ENCODE measurements around the gene SPTLC3.
"Not testable (repeated sequence)": the region's sequence is repeated elsewhere in the genome, so short reads cannot be mapped to it uniquely, and the experiment has no call there.

SPTLC3 gene

DNA sequence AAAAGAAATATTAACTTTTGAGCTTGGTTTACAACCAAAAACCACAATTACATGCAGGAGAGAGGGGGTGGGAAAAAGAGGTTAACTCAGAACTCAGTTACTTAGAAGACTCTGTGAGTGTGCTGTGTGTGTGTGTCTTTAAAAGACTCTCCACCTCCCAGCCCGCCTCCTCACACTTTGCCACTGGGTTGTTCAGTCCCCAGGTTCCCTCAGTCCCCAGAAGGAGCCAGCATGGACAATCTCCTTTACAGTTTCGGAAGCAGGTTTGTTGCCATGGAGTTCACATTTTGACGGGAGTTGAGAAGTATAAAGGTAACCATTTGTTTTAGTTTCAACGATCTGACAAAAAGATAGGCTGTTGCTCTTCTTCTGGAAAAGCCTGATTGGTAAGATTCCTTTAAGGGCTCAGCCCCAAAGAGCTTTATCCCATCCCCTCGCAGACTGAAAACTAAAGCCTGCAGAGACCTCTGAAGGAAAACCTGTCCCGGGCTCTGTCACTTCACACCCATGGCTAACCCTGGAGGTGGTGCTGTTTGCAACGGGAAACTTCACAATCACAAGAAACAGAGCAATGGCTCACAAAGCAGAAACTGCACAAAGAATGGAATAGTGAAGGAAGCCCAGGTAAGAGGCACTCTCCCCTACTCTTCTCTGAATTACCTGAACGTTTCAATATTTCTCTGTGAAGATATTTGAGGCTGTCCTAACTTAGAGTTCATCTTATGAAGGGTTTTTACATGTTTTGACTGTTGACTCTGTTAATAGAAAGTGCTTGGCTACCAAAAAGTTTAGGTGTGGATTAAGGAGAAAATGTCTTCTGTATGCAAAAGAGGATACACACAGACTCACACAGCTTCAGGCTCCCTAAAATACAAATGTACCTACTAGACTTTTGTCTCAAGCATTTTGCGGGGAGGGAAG lies at the start of gene SPTLC3:
Gene SPTLC3 (plus strand): TSS at position 212 of the 921 bp plus-strand sequence. CDS start 296 bp downstream, at position 508.
- peak; percentile 14 for DNase-seq

DNA sequence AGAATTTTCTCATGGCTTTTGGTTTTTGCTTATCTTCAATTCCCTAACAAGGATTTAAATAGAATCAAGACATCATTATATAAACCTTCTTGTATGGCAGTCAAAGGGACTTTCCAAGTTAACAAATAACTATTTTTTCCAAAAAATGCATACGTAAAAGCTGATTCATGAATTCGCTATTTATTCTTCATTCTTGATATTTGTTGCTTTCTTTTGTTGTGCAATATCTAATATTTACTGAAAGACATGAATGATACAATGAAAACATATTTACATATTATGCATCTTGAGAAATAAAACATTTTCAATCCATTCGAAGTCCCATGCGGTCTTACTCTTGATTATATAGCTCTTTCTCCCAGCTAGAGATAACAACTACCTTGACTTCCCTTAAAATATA lies 47.0 kb upstream of the SPTLC3 start:
- DNase-seq: no peak

DNA sequence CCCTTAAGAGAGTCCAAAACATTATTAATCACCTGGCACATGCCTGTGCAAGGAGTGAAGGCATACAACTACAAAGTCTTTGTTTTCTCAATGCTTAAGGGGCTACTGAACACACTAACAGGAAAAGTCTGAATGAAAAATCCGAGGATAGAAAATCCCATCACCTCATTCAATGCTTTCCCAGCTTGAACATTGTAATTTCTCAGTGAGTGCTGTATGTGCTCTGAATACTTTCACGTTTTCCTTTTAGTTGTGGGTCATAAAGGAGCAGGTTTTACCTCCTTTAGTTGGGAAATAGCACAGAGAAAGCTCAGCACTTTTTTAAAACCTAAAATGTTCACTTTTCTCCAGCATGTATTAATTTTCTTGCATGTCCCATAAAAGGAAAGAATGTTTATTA lies 45.9 kb upstream of the SPTLC3 start:
- DNase-seq: no peak

DNA sequence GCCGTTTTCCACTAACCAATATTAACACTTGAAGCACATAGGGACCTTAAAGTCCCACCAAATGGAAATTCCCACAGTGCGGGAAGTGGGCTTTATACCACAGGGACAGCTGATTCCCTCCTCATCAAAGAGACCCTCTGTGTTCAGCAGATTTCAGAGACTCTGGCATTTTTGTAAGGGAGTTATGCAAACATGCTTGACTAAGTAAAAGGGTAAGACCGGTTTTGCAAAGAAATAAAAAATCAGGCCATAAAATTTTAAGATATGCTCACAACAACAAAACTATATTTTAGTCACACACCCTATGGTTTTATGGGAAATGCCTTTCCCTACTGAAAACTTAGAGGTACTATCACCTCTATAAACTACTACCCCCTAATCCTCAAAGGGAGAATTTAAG lies 45.4 kb upstream of the SPTLC3 start:
- DNase-seq: no peak

DNA sequence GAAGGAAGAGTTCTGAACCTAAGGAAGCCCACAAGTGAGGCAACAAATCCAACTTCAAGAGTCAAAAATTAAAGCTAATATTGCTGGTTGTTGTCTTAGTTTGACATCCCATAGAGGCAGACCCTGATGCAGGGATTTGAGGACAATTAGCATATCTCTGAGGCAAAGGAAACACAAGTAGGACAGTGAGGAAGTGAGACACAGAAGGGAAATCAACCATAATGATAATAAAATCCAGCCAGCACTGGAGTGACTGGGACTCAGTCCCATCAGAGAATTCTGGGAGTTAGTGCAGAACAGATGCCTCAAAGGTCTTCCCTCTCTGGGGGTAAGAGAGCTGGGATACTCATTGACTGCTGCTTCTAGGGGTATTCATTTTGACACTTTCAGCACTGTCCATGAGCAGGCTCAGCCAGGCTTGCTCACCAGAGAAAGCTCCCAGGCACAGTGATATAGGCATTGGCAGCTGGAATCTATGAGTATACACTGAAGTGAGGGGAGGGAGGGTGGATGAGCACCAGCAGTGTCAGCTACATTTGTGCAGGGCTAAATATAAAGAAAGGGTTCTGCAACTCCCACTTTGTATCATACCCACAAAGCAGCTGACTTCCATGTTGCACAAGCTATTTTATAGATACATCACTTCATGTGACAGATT lies 43.4 kb upstream of the SPTLC3 start:
- no peak for DNase-seq

DNA sequence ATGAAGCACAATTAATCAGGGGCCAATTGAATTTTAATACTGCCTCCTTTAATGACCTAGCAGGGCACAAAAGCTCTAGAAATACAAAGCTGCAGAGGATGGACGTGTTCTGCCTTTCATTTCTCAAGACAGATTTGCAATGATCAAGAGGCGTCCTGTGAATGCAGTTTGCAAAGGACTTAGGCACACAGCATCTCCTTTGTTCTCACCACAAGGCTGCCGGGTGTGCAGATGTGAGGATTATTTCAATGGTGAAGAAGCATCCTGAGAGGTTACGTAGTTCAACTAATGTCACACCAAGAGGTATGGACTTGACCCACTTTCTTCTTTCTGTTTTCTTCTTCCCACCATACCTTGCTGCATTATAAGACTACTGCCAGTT lies 42.9 kb upstream of the SPTLC3 start:
- peak; percentile 4 for DNase-seq

DNA sequence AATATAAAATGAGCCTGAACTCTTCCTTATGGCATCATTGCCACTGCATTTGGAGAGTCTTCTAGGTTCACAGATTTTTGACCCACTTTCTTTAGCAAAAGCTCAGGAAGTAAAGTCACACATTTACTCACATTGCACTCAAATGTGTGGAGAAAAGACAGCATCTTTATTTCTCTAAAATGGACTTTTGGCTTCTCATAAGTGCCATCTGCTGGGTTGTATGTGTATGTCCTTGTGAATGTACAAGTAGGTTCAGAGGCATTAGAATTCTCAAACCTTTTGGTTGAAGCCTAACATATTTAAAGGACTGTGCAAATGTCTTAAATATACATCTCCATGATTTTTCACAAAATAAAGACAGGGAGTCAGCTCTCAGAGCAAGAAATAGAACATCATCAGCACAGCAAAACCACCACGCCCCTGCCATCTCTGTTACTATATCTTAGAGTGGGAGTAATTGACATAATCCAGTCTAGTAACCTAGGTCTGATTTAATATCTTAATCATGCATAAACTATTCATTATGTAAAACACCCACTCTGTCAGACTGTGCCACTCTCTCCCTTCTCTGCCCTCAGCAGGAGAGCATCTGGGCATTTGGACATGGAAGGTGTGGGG lies 42.2 kb upstream of the SPTLC3 start:
- DNase-seq: peak; percentile 37

DNA sequence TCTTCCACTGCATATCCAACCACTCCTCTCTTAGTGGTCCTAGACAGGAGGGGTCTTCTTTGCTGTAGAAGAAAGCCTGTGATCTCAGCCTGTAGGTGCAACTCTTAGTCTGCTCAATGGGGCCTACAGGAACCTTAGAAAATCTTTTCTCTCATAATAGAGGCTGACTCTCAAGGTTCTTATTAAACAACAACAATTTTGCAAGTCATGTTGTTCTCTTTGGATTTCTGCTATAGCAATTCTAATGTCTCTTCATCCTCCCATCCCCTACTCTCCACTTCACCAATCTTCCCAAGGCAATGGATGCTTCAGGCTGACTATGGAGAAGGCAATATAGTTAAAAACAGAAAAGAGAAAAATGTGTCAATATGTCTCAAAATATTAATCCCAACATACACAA lies 40.8 kb upstream of the SPTLC3 start:
- DNase-seq: no peak

DNA sequence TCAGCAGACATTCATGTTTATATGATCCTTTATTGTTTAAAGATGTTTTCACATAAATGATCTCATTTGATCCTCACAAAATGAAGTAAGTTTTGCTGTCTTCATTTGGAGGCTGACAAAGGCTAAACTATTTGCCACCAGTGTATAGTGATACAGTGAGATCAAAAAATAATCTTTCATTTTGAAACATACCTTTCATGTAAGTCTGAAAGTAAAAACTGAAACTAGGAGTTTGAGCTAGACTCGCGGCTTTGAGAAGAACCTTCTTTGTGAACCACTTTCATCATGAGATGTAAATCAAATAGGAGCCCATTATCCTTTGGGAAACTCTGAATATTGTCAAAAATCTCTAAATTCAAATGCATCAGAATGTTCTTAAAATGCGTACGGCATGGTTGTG lies 40.3 kb upstream of the SPTLC3 start:
- DNase-seq: no peak

DNA sequence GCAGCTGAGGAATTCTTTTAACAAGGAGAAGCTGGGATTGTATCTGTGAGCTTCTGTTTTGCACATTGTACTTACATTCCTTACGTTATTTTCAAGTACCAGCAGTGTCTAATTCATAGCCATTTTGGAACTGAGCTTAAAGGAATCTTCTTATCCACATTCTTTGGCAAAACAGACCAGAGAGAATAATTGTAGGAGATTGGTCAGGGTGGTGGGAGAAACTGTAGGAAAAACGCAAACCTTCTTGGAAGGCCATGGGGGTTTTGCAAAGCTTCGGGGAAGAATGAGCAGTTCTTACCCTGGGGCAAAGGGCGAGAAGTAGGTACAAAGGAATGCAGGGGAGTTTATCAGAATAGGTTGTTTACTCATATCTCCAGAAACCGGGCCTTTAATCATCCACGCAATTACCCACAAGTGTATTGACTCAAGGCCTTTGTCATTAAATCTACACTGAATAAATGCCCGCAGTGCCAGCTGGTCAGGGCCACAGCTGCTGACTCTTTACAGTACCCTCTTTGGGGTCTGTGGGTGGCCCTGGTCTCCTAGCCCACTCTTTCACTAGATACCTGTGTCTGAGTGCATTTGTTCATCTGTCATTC lies 39.6 kb upstream of the SPTLC3 start:
- no peak for DNase-seq

DNA sequence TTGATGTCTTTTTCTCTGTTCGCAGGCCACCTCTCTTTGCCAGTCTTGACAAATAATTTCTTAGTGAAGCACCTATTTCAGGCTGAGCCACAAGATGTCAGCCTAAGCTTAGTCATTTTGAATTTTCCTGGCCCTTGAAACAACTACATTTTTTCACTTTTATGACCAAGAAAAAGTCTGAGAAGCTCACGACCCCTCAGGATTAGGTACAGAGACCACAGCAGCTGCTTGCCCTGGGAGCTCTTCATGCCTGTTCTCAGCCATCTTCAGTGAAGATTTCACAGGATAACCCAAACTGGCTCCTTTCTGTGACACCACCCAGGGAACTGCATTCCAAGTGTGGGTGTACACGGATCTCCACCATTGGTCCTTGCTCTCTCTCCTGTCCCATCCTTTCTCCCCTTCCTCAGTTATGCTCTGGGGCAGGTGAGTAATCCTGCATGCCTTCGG lies 38.4 kb upstream of the SPTLC3 start:
- DNase-seq: peak; percentile 21

DNA sequence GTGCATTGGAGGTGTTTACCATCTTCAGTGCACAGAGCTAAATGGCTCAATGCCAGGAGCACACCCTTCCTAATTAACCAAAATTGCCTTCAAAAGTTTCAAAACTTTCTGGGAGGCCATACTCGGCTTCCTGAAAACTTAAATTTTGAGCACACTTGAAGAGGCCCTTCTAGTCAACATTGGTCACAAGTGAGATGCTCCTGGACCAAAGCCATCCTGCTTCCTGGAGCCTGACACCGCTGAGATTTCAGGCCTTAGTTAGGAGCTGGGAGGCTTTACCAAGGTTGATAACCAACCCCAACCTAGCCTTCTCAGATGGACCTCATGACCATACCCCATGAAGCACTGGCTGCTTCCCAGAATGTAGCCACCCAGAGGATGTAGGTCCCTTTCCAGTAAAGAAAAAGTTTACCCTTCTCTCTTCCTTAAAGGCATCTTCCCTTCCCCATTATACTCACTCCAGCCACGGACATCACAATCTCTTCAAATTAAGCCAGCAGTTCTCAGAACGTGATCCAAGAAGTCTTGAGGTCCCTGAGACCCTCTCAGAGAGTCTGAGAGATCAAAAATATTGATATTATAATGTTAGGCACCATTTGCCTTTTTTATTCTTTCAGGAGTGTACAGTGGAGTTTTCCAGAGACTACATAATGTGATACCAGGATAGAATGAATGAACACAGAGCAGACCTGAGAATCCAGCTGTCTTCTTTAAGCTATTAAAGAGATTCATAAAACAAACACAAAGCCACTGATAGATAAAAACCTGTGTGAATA lies 32.8 kb upstream of the SPTLC3 start:
- no peak for DNase-seq

DNA sequence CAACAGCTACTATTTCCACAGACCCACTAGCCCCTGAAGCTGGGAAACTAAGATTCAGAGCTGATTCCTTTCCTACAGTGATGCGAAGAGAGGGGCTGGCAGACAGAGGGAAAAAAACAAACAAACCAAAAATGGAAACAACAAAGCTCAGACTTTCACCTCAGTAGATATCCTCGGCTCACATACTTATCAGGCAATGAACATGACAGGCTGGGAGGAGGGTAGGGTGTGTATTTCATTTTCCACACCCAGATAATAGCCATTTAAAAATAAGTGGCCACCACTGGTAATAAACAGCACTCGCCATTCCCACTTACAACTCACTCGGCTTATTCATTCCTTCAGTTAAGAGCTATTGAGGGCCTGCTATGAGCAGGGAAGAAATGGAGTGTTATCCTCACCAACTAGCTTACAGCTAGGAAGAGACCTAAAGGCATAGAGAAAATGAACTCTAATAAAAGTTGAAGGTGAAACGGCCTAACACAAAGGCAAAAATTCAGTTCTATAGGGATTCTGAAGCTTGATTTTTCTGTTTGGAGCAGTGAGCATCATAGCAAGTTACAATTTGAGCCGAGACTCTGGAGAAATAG lies 32.0 kb upstream of the SPTLC3 start:
- no peak for DNase-seq

DNA sequence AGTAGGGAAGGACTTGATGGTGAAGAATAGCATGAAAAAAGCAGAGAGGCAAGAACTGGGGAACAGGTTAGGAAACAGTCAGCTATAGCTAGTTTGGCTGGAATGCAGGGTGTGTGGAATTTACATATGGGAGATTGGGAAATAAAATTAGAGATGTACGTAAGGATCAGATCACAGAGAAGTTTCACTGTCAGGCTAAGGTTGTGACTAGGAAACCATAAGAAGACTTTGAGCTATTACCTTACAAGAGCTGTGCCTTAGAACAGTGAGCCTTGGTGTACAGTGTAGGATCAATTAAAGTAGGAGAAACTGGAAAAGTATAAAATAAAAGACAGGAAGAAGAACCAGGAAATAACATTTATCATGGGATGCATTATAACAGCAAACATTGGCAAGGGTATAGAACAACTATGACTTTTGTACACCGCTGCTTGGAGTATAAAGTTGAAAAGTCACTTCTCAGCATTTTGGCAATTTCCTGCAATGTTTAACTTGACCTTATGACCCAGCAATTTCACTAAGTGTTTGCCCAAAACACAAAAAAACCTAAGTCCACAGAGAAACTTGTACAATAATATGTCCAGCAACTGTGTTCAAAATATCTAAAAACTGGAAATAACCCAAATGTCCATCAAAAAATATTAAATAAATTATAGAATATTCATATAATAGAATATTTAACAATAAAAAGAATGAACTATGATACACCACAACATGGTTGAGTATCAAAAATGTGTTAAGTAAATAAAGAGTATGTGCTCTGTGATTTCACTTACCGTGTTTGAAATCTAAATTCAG lies 31.2 kb upstream of the SPTLC3 start:
- DNase-seq: no peak

DNA sequence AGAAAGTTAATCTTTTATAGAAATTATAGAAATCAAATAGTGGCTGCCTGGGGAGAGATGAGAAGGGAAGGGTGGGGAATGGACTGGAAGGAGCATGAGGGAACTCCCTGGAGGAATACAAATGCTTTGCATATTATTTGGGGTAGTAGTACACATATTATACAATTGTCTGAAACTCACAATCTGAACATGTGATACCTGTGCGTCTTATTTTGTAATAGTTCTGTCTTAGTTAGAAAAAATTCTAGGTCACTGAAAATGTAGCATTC lies 30.7 kb upstream of the SPTLC3 start:
- DNase-seq: no peak

DNA sequence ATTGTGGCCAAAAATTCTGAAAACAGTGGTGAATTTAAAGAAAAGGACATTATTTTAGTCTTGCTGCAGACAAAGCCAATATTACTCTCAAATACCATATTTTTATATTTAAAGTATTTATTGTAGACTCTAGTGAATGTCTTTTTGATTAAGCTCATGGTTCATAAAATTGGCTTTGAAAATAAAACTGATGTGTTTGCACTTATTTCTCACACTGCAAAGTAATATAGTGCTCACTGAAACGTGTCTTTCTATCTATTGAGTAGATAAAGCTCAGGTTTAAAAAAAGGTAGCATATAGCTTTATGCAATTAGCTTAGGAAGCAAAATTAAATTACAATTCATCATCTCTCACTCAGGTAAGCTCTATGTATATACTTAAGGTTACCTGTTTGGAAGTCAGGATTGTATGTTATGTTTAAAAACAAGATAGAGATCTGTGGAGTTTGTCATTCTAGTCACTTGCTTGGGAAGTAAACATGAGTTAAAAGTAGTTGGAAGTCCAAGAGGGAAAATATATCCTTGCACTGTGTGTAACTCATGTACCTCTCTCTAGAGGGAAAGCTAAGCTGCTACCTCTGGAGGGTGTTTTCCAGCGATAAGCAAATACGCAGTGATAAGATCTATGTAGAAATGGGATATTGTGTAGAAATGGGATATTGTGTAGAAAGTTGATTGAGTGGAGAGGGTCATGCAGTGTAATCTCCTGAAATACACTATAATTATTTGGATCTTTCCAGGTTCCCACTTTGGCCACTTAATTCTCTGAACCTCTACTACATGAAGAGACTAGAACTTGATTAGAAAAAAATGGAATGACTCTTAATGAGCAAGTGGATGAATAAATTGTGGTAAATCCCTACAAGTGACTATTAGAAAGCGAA lies 29.9 kb upstream of the SPTLC3 start:
- no peak for DNase-seq

DNA sequence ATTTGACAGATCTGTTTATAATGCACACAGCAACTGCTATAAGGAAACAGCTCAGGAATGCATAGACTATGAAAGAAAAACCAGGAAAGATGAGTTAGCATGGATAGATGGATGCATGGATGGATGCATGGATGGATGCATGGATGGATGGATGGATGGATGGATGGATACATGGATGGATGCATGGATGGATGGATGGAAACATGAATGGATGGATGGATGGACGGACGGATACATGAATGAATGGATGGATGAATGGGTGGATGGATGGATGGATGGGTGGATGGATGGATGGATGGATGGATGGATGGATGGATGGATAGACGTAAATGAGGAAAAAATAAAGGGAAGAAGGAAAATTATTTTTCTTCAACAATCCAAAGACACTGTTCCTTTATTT lies 29.1 kb upstream of the SPTLC3 start:
- not testable (repeated sequence) for DNase-seq

DNA sequence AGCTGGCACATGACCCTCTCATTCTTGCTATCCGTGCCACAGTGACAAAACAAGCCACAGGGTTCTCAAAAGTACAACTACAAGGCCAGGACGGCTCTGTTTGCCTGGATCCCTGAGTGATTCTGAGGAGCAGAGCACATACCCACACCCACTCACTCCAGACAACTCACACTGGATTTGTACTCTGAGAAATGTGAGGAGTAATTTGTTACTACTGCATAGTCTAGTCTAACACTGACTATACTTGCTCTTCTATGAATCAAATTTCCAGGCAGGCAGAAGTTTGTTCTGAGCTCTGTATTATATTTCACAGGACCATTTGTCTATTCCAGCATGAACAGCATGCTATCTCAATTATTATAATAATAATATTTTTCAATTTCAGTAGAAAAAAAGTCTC lies 26.7 kb upstream of the SPTLC3 start:
- no peak for DNase-seq

DNA sequence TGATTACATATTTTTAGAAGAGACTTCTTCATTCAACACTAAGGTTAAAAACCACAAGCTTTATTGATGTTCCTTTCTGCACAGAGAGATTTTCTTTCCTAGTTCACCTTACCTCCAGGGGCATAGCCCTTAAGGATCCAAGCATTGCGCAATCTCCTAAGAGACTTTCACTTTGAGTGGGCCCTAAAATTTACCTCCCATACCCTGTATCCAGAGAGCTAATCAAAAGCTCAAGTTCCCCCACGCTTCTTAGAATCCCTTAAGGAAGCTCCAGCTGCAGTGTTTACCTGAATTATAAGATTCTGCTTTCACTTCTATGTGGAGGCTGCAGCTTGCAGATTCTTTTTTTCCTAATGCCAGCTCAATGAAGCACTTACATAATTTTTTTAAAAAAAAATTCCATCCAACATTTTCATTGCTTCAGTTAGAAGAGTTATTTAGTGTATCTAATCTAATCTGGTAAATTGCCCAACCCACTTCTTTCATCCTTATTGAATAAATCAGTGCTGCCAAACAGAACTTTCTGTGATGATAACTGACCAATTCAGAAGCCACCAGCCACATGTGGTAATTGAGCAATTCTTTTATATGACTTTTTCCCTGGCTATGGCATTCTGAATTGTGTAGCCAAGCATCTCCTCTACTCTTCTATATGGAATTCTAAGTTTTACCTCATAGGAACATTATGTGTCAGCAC lies 24.6 kb upstream of the SPTLC3 start:
- DNase-seq: no peak

DNA sequence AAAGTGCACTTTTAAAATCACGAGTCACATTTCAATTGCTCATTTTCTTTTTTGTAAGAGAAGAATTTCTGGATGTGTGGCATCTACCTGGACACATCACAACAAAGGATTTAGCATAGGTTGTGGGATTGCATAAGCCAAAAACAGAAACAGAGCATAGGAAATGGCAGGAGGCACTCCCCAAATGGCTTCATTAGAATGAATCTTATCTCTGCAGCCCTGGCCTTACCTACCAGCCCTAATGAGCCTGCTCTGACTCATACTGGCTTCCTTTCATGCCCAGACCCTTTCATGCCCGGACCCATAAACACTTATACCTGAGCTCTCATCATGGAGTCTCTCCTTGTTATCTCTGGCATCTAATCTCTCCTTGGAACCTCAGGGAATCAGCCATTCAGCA lies 23.9 kb upstream of the SPTLC3 start:
- DNase-seq: no peak
